ENCODE data around the gene CLDN15.

The CLDN15 gene

DNA sequence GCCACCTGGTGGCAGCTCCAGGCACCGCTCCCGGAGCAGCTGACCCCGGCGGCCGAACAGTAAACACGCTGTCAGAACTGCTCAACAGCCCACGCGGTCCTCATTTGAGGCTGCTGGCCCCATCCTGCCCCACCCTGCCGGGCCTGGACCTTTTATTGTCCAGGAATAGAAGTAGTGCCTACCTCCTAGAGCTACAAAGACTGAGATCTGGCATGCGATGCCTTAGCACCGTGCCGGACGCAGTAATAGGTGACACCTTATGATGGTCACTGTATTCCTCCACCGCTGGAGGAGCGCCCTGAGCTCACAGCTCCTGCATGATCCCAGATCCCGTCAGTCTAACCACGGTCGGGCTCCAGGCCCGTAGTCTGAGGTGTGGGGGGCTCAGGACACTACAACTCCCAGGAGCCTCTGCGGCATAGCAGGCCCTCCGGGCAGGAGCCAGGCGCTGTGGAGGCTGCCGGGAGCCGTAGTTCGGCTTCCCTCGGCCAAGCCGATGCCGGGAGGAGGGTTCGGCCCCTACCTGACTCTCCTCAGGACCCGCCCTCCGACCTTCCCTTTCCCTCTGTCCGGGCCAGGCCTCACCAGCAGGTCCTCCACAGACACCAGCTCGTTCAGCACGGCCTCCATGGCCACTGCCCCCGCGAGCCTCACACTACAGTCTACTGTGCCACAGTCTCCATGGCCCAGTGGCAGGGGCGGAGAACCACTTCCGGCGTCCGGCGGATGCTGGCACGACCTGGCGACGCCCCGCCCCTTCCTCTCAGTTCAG lies 7.0 kb upstream of the CLDN15 start, which contains the start of gene FIS1:
Gene FIS1 (minus strand): TSS at position 707 of the 772 bp plus-strand sequence. CDS start 77 bp downstream, at position 630.
- DNase-seq (ENCODE audit: low read depth in 1 of 2, low spot score in 1 of 2) = peak; percentile 83 to 88

DNA sequence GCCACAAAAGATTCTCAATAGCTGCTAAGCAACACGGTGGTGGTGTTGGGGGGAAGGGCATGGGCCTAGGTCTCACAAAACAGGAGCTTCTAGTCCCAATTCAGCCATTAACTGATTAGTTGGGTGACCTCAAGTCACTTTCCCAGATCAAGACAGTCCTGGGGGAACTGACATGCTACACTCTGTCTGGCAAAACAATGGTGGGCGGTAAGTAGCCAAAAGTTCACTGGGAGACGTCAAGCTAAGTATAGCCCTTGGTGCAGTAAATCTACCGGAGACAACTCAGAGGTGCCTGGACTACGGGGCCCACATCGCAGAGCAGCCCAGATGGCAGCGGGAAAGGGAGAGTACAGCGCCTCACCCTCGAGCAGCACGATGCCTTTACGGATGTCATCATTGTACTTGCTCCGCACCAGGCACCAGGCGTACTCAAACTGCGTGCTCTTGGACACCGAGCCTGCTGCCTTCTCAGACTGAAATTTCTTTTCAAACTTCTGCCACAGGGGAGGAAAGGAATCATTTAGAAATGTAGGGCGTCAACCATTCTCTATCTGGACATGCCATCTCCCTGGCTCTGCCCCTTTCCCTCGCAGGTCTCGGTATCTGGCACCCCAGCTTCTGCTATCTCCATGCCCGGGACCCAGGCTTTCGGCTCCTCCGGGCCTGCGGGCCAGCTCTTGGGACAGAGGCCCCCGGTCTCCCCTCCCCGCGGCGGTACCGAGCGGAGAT lies 6.2 kb upstream of the CLDN15 start:
- no peak for DNase-seq (ENCODE audit: low read depth in 1 of 2, low spot score in 1 of 2)

DNA sequence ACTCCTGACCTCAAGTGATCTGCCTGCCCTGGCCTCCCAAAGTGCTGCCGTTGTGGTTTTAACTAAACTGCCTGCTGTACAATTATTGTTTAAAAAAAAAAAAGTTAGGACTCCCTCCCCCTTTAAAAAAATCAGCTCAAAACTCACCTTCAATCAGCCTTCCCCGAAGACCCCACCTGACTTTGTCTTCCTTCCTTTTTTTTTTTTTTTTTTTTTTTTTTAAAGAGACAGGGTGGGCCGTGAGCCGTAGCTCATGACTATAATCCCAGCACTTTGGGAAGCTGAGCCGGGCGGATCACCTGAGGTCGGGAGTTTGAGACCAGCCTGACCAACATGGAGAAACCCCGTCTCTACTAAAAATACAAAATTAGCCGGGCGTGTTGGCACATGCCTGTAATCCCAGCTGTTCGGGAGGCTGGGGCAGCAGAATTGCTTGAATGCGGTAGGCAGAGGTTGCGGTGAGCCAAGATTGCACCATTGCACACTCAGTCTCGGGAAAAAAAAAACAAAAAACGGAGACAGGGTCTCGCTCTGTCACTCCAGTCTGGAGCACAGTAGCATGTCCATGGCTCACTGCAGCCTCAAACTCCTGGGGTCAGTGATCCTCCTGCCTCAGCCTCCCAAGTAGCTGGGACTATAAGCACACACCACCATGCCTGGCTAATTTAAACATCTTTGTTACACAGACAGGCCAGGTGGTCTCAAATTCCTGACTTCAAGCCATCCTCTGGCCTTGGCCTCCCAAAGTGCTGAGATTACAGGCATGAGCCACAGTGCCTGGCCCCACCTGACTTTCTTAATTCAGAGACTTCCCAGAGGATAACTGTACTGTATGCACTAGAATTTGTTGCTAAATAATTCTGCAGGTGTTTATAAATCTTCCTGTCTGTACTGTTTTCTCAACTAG lies 4.1 kb upstream of the CLDN15 start:
- DNase-seq (ENCODE audit: low read depth in 1 of 2, low spot score in 1 of 2) = no peak

DNA sequence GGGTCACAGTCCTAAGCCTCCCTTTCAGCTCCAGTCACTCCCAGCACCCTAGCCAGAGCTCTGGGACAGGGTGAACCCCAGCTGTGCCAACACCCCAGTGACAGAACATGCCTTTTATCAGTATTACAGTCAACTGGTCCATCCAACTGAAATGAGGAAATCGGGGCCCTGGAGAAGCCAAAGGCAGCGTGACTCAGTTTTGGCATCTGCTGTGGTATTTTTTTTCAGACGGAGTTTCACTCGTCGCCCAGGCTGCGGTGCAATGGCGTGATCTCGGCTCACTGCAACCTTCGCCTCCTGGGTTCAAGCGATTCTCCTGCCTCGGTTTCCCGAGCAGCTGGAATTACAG lies 3.4 kb upstream of the CLDN15 start:
- no peak for DNase-seq (ENCODE audit: low read depth in 1 of 2, low spot score in 1 of 2)

DNA sequence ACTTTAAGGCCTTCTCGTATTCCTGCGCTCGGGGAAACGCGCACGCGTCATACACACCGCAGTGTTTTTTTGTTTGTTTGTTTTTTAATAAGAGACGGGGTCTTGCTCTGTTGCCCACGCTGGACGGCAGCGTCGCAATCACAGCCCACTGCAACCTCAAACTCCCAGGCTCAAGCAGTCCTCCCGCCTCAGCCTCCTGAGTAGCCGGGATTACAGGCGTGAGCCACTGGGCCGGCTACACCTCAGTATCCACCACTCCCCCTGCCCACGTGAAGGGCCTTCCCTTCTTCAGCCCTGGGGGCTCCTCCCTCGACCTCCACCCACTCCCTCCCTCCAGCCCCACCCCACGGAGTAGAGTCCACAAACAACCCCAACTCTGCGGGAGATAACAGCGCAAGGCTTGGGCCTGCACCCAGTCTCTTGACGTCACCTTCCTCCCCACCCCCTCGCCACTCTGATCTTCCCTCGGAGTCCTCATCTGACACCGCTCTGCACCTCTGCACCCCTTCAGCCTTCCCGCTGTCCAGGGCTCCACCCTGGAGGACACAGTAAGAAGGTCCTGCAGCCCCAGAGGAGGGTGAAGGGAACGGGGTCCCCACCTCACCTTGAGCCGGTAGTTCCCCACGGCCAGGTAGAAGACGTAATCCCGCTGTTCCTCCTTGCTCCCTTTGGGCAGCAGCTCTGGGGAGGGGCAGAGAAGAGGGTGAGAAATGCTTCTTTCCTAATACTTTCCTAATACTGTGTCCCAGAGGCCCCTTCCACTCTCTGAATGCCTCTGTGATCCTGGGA lies 2.8 kb upstream of the CLDN15 start:
- no peak for DNase-seq (ENCODE audit: low read depth in 1 of 2, low spot score in 1 of 2)

DNA sequence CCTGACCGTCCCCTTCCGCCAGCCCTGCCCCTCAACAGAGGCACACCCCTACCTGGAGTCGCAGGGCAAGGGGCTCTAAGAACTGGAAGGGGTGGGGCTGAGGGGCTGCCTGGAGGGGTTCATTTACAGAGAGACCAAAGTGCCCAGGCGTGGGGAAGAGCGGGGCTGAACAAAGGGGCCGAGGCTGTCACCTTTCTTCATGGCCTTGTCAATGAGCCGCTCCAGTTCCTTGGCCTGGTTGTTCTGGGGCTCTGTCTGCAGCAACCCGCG lies 2.3 kb upstream of the CLDN15 start:
- DNase-seq (ENCODE audit: low read depth in 1 of 2, low spot score in 1 of 2) = no peak

DNA sequence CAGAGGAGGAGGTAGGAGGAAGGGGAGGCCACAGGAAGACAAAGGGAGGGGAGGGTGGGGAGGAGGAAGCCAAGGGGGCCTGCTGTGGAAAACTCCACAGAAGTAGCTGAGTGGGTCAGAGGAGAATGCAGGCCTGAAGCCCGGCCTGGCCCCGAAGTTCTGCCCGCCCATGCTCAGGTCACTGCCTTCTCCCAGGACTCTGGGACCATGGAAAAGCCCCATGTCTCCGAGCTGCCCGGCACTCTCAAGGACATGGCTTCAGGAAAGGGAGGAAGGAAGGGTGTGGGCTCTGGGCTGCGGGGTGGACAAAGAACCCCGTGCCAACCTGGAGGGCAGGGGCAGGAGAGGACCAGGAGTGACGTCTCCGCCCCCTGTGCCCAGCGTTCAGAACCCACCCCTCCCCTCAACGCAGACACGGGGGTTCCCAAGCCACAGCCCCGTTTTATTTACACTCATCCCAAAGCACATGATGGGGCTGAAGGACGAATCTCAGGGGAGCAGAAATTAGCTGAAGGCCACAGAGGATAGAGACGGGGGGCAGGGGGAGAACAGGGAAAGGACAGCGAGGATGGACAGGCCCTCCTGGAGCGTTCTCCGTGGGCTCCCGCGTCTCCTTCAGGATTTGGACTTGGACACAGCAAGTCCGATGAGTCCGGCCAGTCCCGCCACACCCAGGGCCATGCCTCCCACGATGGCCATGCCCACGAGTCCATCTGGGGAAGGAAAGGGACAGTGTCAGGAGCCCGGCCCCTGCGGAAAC lies 1.8 kb upstream of the CLDN15 start:
- no peak for DNase-seq (ENCODE audit: low read depth in 1 of 2, low spot score in 1 of 2)

DNA sequence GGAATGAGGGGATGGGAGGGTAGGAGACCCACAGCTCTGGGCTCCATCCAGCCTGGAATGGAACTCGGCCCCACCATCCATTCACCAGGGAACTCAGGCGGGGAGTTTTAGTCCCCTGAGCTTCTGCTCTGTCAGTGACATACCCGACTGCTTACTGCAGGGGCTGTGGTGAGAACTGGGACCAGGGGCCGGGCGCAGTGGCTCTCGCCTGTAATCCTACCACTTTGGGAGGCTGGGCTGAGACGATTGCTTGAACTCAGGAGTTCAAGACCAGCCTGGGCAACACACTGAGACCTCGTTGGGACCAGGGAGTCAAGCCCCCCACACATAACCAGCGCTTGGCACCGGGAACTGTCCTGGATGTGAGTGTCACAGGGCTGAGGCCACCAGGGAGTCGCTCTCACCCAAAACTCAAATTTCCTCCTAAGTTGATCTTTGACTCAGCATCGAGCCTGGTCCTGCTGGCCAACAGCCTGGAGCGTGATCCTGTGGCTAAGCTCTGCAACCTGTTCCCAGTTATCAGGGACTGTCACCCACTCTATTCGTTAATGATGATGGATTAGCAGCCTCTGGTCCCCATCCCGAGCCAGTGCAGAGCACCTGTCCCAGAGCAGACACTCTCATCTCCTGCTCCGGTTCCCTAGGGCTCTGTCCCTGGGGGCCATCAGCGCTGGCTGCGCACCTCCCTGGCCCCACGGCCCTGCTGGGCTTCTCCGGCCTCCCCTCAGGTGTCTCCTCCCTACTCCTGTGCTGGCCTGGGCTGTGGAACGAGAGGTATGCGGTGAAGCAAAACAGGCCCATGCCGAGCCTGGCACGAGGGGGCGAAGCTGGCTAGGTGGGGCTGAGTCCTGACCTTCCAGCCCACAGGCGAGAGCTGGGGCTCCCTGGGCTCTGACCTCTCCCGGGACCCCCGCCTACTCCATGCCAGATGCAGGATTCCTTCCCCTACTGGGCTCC lies 902 bp upstream of the CLDN15 start:
- no peak for DNase-seq (ENCODE audit: low read depth in 1 of 2, low spot score in 1 of 2)

DNA sequence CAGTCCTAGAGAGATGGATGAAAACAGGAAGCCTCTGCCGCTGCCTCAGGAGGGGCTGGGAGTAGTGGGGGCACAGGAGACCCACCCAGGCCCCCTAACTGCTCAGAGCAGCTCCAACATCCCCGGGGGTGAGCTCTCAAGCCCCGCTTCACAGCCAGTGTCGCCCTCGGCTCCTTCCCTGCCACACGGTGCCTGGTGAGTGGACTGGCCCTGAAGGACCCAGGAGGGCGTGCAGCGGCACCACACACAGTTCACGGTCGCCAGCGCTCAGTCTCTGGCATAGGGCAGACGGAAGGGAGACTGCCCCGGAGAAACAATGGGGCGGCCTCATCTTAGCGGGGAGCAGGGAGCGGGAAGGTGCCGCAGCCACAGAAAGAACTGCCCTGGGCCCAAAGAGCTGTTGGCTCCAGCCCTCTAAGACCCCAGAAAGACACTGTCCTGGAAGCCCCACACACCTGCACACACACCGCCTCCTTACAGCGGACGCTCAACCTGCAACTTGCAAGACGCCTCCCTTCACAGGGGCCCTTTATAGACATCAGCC lies 1.2 kb downstream of the CLDN15 start:
- DNase-seq (ENCODE audit: low read depth in 1 of 2, low spot score in 1 of 2) = no peak

DNA sequence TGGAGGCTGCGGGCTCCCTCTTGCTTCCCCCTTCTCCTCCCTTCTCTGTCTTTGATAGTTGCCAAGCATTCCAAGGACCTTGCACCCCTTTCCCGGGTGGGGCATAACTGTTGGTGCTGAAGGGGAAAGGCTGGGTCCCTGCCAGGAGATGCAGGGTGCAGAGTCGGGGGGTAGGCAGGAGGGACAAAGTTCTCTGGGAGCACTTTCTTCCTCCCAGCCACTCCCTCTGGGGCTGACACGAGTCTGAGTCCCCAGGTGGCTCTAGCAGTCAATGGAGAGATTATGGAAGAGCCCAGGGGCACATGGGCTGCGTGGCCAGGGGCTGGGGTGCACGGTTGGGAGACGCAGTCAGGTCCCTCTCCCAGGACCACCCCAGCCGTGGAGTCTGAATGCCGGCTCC lies 2.1 kb downstream of the CLDN15 start:
- no peak for DNase-seq (ENCODE audit: low read depth in 1 of 2, low spot score in 1 of 2)

DNA sequence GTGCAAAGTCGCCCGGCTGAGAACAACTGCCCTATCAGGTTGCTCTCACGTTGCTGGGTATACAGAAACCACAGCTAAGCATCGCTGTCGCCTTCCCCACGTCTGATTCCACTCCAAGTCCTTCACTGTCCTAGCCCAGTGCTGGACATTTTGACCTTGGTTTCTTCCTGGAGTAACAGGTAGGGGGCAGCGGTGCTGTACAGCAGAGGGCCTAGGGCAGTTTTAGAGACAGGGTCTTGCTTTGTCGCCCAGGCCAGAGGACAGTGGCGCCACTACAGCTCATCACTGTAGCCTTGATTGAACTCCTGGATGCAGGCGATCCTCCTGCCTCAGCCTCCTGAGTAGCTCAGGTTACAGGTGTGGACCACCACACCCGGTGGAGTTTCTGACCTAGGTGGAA lies 2.6 kb downstream of the CLDN15 start:
- DNase-seq (ENCODE audit: low read depth in 1 of 2, low spot score in 1 of 2) = no peak

DNA sequence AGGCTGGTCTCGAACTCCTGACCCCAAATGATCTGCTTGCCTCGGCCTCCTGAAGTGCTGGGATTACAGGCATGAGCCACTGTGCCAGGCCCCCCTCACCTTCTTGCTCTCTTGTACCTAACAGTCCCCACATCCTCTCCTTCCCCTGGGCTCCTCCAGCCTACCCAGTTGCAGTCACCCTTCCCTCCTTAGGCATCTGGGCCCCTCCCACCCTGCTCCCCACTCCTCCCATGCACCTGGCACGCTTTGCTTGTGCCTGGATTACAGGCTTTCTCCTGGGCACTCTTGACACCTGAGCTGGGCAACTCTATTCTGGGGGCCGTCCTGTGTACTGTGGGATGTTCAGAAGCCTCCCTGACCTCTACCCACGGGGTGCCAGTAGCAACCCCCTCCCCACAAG lies 3.0 kb downstream of the CLDN15 start:
- DNase-seq (ENCODE audit: low read depth in 1 of 2, low spot score in 1 of 2) = no peak

DNA sequence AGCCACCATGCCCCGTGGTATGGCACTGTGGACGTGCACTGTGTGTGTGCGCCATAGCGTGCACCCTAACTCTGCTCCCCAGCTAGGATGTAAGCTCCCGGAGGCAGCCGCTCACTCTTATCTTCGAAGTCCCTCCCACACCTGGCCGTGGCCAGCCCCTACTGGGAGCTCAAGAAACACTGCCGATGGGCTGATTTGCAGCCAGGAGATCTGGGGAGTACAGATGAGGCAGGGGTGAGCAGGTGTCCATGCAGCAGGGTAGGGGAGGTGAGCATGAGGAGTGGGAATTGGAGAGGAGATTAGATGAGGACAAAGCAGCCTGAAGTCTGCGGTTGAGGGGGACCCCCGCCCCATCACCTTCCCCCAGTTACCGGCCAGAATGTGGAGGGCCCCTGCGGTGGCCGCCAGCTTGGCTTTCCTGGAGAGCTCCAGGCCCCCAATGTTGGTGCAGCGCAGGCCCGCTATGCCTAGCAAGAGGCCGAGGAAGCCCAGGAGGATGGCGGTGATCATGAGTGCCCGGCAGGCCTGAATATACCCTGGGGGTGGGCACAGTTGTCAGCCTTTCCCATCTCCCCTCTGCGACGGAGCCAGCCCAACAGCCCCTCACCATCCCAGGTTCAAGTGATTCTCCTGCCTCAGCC lies 3.6 kb downstream of the CLDN15 start:
- DNase-seq (ENCODE audit: low read depth in 1 of 2, low spot score in 1 of 2) = no peak

DNA sequence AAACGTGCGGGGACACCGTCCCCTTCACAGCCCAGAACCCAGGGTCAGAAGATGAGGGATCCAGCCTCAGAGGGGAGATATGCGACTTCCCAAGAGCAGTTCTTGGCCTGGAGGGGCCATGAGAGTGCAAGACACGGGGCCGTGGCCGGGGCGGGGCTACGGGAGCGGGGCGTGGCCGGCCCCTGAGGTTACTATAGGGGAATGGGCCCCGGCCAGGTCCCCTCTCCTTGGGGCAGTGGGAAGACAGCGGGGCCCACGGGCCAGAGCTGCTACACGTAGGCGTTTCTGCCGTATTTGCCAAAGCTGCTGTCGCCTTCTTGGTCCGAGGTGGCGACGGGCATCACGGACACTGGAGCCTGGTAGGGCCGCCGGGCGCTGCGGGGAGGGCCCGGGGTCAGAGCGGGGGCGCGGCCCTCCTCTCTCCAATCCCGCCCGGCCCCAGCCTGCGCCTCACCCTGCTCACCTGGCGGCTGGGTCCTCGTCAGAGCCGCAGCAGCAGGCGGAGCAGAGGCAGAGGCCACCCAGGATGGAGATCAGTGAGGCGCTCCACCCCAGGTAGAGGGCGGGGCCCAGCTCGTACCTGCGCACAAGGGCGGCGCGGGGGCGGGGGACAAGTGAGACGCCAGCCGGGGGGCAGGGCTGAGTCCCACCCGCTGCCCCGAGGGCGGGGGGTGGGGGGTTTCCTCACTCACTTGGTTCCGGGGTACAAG lies 5.3 kb downstream of the CLDN15 start:
- DNase-seq (ENCODE audit: low read depth in 1 of 2, low spot score in 1 of 2) = no peak

DNA sequence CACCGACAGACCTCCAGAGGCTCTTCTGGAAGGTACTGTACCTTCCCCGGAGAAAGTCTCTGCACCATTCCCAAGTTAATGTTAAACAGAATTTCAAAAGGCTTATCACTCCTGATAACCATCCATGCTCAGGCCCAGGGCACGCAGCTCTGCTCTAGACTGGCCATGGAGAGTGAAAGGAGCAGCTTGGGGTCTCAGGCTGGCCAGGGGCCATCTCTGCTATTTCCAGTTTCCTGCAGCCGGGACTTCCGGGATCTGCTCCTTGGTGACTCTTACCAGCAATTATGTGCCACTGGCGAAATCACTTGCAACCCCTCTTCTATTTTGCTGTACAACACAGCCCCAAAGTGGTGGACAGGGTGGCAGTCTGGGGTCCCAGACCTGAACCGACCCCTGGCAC lies 6.0 kb downstream of the CLDN15 start:
- no peak for DNase-seq (ENCODE audit: low read depth in 1 of 2, low spot score in 1 of 2)

DNA sequence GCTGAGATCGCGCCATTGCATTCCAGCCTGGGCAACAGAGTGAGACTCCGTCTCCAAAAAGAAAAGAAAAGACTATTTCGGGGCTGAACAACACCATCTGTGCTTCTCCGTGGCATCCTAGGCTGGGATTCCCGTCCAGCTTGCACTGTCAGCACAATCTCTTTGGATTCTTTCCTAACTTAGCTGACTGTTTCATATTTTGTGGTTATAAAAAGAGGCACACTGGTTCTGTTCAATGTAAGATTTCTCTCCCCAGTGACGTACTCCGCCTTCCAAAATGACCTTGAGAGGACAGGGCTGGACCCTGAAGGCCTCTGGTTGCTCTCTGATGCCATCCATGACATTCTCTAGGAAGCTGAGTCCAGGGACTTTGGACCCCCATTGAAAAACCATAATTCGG lies 10.9 kb downstream of the CLDN15 start:
- DNase-seq (ENCODE audit: low read depth in 1 of 2, low spot score in 1 of 2) = no peak

DNA sequence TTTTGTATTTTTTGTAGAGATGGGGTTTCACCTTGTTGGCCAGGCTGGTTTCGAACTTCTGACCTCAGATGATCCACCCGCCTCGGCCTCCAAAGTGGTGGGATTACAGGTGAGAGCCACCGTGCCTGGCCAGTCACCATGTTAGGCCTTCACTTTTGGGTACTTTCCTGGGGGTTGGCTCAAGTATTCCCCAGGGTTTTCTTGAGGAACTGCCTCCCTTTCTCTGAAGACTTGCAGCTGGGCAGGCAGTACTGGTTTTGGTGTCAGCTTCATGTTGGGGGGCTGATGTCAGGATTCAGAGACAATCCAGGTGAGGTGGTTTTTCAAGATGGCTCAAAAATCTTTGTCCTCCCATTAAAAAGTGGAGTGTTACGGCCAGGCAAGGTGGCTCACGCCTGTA lies 12.0 kb downstream of the CLDN15 start:
- no peak for DNase-seq (ENCODE audit: low read depth in 1 of 2, low spot score in 1 of 2)

DNA sequence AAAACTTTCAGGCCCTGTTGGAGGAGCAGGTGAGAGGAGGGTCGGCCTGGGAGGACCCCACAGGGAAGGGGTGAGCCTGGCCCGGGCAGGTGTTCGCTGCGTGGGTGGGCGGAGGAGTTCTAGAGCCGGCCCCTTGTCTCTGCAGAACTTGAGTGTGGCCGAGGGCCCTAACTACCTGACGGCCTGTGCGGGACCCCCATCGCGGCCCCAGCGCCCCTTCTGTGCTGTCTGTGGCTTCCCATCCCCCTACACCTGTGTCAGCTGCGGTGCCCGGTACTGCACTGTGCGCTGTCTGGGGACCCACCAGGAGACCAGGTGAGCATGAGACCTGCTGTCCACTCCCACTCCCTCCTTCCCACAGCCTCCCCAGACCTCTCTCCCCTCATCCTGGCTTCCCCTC lies 14.1 kb downstream of the CLDN15 start:
- DNase-seq (ENCODE audit: low read depth in 1 of 2, low spot score in 1 of 2) = no peak

Measured in activated T-helper 1 cell treated with anti-CD3 and anti-CD28 coated beads, Interleukin-2, amount 50 U/mL, for 16 hours (primary cell).